Measurements from ENCODE around the gene LIN7C. TPM values are rescaled to one million over a fixed set of nuclear protein-coding genes. Genes with fewer than 3 reads are reported as not detected.

The LIN7C gene
- polyA plus RNA-seq, 1 donor from 2014 or later, result 131 TPM

- Histone ChIP-seq H3K9ac (ENCODE audit: low read length) (no peak overlapping the region), H3K79me2 (replicated peaks; ENCODE audit: insufficient read depth, low read length) (peaks cover 16% of the 10 kb centered on the region), H3K36me3 (ENCODE audit: insufficient read depth, low read length) (no peaks in the 10 kb centered on the region), H3K4me3 (ENCODE audit: low read length) (no peak overlapping the region), H2AFZ (ENCODE audit: low read depth, low read length) (no peak overlapping the region), H3K9me2 (ENCODE audit: insufficient read depth, low read length) (no peaks in the 10 kb centered on the region), H3K4me2 (ENCODE audit: low read length) (no peak overlapping the region), H3K27ac (ENCODE audit: low read length) (no peak overlapping the region), H3K9me3 (ENCODE audit: low read length) (no peaks in the 10 kb centered on the region), H4K20me1 (ENCODE audit: insufficient read depth) (no peaks in the 10 kb centered on the region), H3F3A (ENCODE audit: insufficient read depth, low read length, poor library complexity, severe bottlenecking) (no peaks in the 10 kb centered on the region), H3K27me3 (ENCODE audit: insufficient read depth, low read depth, low read length) (no peaks in the 10 kb centered on the region)
- no peak for TF ChIP-seq EZH2 (IDR thresholded peaks at IDR 0.05; ENCODE audit: borderline replicate concordance, insufficient read depth, low read length, poor library complexity, severe bottlenecking)
- TF ChIP-seq REST (IDR thresholded peaks at IDR 0.05; ENCODE audit: borderline replicate concordance), result no peak
- no peak for TF ChIP-seq RAD21 (conservative IDR thresholded peaks at IDR 0.05)
- TF ChIP-seq POLR2AphosphoS5 (IDR thresholded peaks at IDR 0.05), result no peak
- no peak for TF ChIP-seq TAF1 (IDR thresholded peaks at IDR 0.05; ENCODE audit: low read depth)
- no peak for TF ChIP-seq CTCF (IDR thresholded peaks at IDR 0.05; ENCODE audit: poor library complexity, severe bottlenecking)
- no peak for TF ChIP-seq EP300 (conservative IDR thresholded peaks at IDR 0.05; ENCODE audit: poor library complexity, severe bottlenecking)
- no peak for TF ChIP-seq SMC3 (conservative IDR thresholded peaks at IDR 0.05; ENCODE audit: poor library complexity)
- TF ChIP-seq MXI1 (conservative IDR thresholded peaks at IDR 0.05; ENCODE audit: poor library complexity, severe bottlenecking), result no peak
These were observed 52.9 kb downstream of the LIN7C start for GRCh38 chr11:27453701-27454100.

GRCh38 chr11:27452147-27452546, 54.4 kb downstream of the LIN7C start:
- no peak for TF ChIP-seq RAD21 (conservative IDR thresholded peaks at IDR 0.05)
- TF ChIP-seq CTCF (IDR thresholded peaks at IDR 0.05; ENCODE audit: poor library complexity, severe bottlenecking), result no peak
- no peak for TF ChIP-seq EZH2 (IDR thresholded peaks at IDR 0.05; ENCODE audit: borderline replicate concordance, insufficient read depth, low read length, poor library complexity, severe bottlenecking)
- no peaks in the 10 kb centered on the region for H3K9me3 ChIP-seq (ENCODE audit: low read length)
- no peak overlapping the region for H3K4me3 ChIP-seq (ENCODE audit: low read length)
- no peaks in the 10 kb centered on the region for H3K36me3 ChIP-seq (ENCODE audit: insufficient read depth, low read length)
- no peaks in the 10 kb centered on the region for H3F3A ChIP-seq (ENCODE audit: insufficient read depth, low read length, poor library complexity, severe bottlenecking)
- no peak overlapping the region for H3K9ac ChIP-seq (ENCODE audit: low read length)
- H2AFZ ChIP-seq (ENCODE audit: low read depth, low read length), result no peak overlapping the region
- H3K4me2 ChIP-seq (ENCODE audit: low read length), result no peak overlapping the region
- H3K79me2 ChIP-seq (replicated peaks; ENCODE audit: insufficient read depth, low read length), result peaks cover 13% of the 10 kb centered on the region
- H3K9me2 ChIP-seq (ENCODE audit: insufficient read depth, low read length), result no peaks in the 10 kb centered on the region
- H3K27ac ChIP-seq (ENCODE audit: low read length), result no peak overlapping the region
- H3K27me3 ChIP-seq (ENCODE audit: insufficient read depth, low read depth, low read length), result no peaks in the 10 kb centered on the region
- H4K20me1 ChIP-seq (ENCODE audit: insufficient read depth), result no peaks in the 10 kb centered on the region
